ENCODE measurements around the gene BOLA1. TPM values are rescaled to one million over a fixed set of nuclear protein-coding genes. Genes with fewer than 3 reads are reported as not detected.
A peak's percentile ranks its signal among the peaks of the same experiment; 100 is the strongest.
"Not testable (repeated sequence)": the region's sequence is repeated elsewhere in the genome, so short reads cannot be mapped to it uniquely, and the experiment has no call there.

The BOLA1 gene
- total RNA-seq, 1 experiment from 2014 or later = 3.0 TPM

GRCh38 chr1:149928401-149928724 lies 29.0 kb downstream of the BOLA1 start:
- no peak for DNase-seq (ENCODE audit: low spot score)

GRCh38 chr1:149929856-149930255 lies 30.5 kb downstream of the BOLA1 start:
- no peak for DNase-seq (ENCODE audit: low spot score)

- no peak for DNase-seq (ENCODE audit: low spot score)
These were observed 31.9 kb downstream of the BOLA1 start for GRCh38 chr1:149931212-149931790.

- no peak for DNase-seq (ENCODE audit: low spot score)
These were observed 33.1 kb downstream of the BOLA1 start for GRCh38 chr1:149932474-149932873.

- no peak for DNase-seq (ENCODE audit: low spot score)
These were observed 33.8 kb downstream of the BOLA1 start for GRCh38 chr1:149933208-149933607.

GRCh38 chr1:149934356-149934755 lies 35.0 kb downstream of the BOLA1 start:
- no peak for DNase-seq (ENCODE audit: low spot score)

GRCh38 chr1:149936170-149936991 lies 37.0 kb downstream of the BOLA1 start, which contains the start of gene MTMR11:
TSS of gene MTMR11 (minus strand) at chr1:149936879. CDS start at chr1:149936647, 232 bp downstream.
- DNase-seq (ENCODE audit: low spot score) = peak; percentile 31

GRCh38 chr1:149936992-149937705 lies 37.8 kb downstream of the BOLA1 start:
- peak; percentile 69 for DNase-seq (ENCODE audit: low spot score)

GRCh38 chr1:149937759-149938158 lies 38.4 kb downstream of the BOLA1 start:
- DNase-seq (ENCODE audit: low spot score) = no peak

- not testable (repeated sequence) for DNase-seq (ENCODE audit: low spot score)
These were observed 39.3 kb downstream of the BOLA1 start for GRCh38 chr1:149938668-149939003.

- no peak for DNase-seq (ENCODE audit: low spot score)
These were observed 41.1 kb downstream of the BOLA1 start for GRCh38 chr1:149940427-149940826.

- no peak for DNase-seq (ENCODE audit: low spot score)
These were observed 42.8 kb downstream of the BOLA1 start for GRCh38 chr1:149942207-149942606.

- DNase-seq (ENCODE audit: low spot score) = no peak
These were observed 43.5 kb downstream of the BOLA1 start for GRCh38 chr1:149942885-149943284.

GRCh38 chr1:149945206-149945605 lies 45.8 kb downstream of the BOLA1 start:
- DNase-seq (ENCODE audit: low spot score) = no peak

GRCh38 chr1:149949911-149950310 lies 50.5 kb downstream of the BOLA1 start:
- no peak for DNase-seq (ENCODE audit: low spot score)

Other genes with a start within 250 kb of the BOLA1 start
- gene FCGR1A, start 116.9 kb upstream of the BOLA1 start, total RNA-seq (2014; rRNA removed; shearing (Covaris generic)) = not detected in 2 replicates
- 16.4 and 18.1 TPM in 2 replicates for gene SV2A, start 18.3 kb downstream of the BOLA1 start, total RNA-seq (2014; rRNA removed; shearing (Covaris generic))
- gene SF3B4, start 28.2 kb downstream of the BOLA1 start, total RNA-seq (2014; rRNA removed; shearing (Covaris generic)) = 19.2 and 38.0 TPM in 2 replicates
- gene MTMR11, start 37.3 kb downstream of the BOLA1 start, total RNA-seq (2014; rRNA removed; shearing (Covaris generic)) = 2.6 and 2.9 TPM in 2 replicates
- 4.2 and 5.4 TPM in 2 replicates for gene OTUD7B, start 111.2 kb downstream of the BOLA1 start, total RNA-seq (2014; rRNA removed; shearing (Covaris generic))
- 30.0 and 35.1 TPM in 2 replicates for gene VPS45, start 168.2 kb downstream of the BOLA1 start, total RNA-seq (2014; rRNA removed; shearing (Covaris generic))